ENCODE measurements around the gene GEMIN4. TPM values are rescaled to one million over a fixed set of nuclear protein-coding genes. Genes with fewer than 3 reads are reported as not detected.
"Not testable (repeated sequence)": the region's sequence is repeated elsewhere in the genome, so short reads cannot be mapped to it uniquely, and the experiment has no call there.

GEMIN4 gene
- total RNA-seq, 4 donors from 2014 or later = 9.9 to 29.0 (median 15.9) TPM

DNA sequence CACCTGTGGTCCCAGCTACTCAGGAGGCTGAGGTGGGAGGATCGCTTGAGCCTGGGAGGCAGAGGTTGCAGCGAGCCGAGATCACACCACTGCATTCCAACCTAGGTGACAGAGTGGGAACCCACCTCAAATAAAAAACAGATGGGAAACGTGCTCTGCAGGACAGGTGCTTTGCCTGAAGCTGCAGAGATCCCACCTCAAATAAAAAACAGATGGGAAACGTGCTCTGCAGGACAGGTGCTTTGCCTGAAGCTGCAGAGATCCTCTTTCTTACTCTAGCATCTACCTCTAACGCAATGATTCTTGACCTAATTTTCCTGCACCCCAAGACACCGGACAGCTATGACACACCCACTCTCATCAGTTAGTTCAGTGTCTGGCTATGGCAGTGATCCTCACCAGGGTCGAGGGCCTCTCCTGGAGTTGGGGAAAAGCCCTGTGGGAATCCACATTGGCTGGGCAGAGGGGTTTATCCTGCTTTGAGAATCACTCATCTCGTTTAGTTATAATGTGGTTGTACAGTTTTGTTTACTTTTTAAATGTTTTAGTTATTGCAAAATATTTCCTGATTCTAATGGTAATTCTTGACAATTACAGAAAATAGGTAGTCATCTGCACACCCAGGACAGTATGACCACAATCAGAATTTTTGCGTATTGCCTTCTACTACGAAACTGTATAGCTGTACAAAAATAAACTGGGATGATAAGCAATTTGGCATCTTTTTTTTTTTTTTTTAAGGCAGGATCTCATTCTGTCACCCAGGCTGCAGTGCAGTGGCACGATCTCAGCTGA is 48.8 kb downstream of the GEMIN4 start:
- TF ChIP-seq EP300 (IDR thresholded peaks at IDR 0.05) = no peak
- TF ChIP-seq POLR2A (IDR thresholded peaks at IDR 0.05) = no peak
- TF ChIP-seq, protein P1, sequence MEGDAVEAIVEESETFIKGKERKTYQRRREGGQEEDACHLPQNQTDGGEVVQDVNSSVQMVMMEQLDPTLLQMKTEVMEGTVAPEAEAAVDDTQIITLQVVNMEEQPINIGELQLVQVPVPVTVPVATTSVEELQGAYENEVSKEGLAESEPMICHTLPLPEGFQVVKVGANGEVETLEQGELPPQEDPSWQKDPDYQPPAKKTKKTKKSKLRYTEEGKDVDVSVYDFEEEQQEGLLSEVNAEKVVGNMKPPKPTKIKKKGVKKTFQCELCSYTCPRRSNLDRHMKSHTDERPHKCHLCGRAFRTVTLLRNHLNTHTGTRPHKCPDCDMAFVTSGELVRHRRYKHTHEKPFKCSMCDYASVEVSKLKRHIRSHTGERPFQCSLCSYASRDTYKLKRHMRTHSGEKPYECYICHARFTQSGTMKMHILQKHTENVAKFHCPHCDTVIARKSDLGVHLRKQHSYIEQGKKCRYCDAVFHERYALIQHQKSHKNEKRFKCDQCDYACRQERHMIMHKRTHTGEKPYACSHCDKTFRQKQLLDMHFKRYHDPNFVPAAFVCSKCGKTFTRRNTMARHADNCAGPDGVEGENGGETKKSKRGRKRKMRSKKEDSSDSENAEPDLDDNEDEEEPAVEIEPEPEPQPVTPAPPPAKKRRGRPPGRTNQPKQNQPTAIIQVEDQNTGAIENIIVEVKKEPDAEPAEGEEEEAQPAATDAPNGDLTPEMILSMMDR (IDR thresholded peaks at IDR 0.05) = no peak
- no peaks in the 10 kb centered on the region for H3K27me3 ChIP-seq

DNA sequence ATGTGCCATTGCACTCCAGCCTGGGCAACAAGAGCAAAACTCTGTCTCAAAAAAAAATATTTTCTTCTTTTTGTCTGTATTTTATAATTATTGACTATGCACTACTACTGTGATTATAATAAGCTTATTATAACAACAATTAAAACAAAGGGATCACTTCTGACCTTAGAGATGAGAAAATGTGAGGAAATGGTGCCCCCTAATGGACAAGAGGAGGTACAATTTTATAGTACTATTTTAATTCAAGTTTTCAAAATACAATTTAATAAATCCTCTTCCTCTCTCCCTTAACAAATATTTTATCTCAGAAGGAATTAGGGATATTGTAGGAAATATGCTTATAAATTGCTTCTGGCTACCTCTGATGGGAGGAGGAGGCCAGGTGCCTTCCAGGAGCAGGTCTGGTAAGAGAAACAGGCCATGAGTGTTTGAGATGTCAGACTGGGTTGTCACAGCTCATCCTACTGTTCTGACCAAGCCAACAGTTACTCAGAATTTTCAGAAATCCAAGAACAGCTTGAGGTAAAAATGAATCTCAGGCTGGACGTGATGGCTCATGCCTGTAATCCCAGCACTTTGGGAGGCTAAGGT is 51.5 kb downstream of the GEMIN4 start:
- Histone ChIP-seq H3K36me3 (peaks cover 0 to 45% (median 0%) of the 10 kb centered on the region in 3 donors), H3K27ac (no peak overlapping the region), H3K4me3 (no peak overlapping the region), H3K4me1 (peaks cover 0 to 12% (median 0%) of the 10 kb centered on the region in 4 donors), H3K9me3 (no peaks in the 10 kb centered on the region), H3K27me3 (no peaks in the 10 kb centered on the region)
- TF ChIP-seq EP300 (IDR thresholded peaks at IDR 0.05) (no peak), POLR2A (IDR thresholded peaks at IDR 0.05) (no peak)
- TF ChIP-seq, protein P1 (IDR thresholded peaks at IDR 0.05) = peak; percentile 47 to 73 (median 59)
- DNase-seq (ENCODE audit: low spot score in 2 of 2) = no peak
- WGBS, 2 donors = 43 to 71% methylated on average over 1 of the region's 1 CpG

More for the DNA sequence above, 48.8 kb downstream of the GEMIN4 start:
- Histone ChIP-seq H3K36me3 (peaks cover 0 to 33% (median 0%) of the 10 kb centered on the region in 3 donors), H3K4me3 (no peak overlapping the region), H3K27ac (no peak overlapping the region), H3K9me3 (no peaks in the 10 kb centered on the region), H3K4me1 (peaks cover 0 to 12% (median 0%) of the 10 kb centered on the region in 4 donors)
- 78 to 79% methylated on average over 12 of the region's 12 CpGs for WGBS, 2 donors
- DNase-seq (ENCODE audit: low spot score in 2 of 2) = no peak

DNA sequence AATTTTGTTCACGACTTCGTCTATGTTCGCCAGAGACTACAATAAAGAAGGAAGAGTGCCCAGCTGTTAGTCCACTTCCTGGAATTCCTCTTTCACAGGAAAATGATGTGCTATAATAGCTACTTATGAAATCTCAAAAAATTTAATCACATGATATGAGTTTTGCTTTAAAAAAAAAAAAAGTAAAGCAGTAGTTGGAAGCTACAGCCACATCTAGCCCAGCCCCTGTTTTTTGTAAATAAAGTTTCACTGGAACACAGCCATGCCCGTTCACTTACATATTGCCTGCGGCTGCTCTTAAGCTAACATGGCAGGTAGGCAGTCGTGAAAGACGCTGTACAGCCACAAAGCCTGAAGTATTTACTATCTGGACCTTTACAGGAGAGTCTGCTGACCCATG is 52.7 kb downstream of the GEMIN4 start:
- H3K27me3 ChIP-seq = no peaks in the 10 kb centered on the region
- no peaks in the 10 kb centered on the region for H3K9me3 ChIP-seq
- WGBS, 2 donors = 83 to 87% methylated on average over 7 of the region's 7 CpGs
- no peak overlapping the region for H3K27ac ChIP-seq
- peaks cover 0 to 54% (median 9%) of the 10 kb centered on the region in 3 donors for H3K36me3 ChIP-seq
- H3K4me1 ChIP-seq = peaks cover 0 to 12% (median 0%) of the 10 kb centered on the region in 4 donors
- peak in 1 of 2 donors; percentile 15 for DNase-seq (ENCODE audit: low spot score in 2 of 2)
- TF ChIP-seq, protein P1 (IDR thresholded peaks at IDR 0.05) = no peak
- TF ChIP-seq POLR2A (IDR thresholded peaks at IDR 0.05) = no peak
- peak in 1 of 2 donors; percentile 28 for TF ChIP-seq EP300 (IDR thresholded peaks at IDR 0.05)
- H3K4me3 ChIP-seq = no peak overlapping the region

DNA sequence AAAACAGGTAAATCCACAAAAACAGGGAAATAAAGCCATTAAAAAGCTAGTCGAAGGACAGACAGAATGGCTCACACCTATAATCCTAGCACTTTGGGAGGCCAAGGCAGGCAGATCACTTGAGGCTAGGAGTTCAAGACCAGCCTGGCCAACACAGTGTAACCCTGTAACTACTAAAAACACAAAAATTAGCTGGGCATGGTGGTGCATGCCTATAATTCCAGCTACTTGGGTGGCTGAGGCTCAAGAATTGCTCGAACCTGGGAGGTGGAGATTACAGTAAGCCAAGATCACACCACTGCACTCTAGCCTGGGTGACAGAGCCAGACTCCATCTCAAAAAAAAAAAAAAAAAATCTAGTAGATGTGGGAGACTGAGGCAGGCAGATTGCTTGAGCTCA is 54.0 kb downstream of the GEMIN4 start:
- DNase-seq (ENCODE audit: low spot score in 2 of 2); H3K9me3 ChIP-seq; H3K4me3 ChIP-seq; H3K27ac ChIP-seq; H3K27me3 ChIP-seq: not testable (repeated sequence)
- H3K4me1 ChIP-seq = peaks cover 0 to 12% (median 0%) of the 10 kb centered on the region in 4 donors
- H3K36me3 ChIP-seq = peaks cover 0 to 66% (median 13%) of the 10 kb centered on the region in 3 donors
- 93 to 94% methylated on average over 2 of the region's 2 CpGs for WGBS, 2 donors

DNA sequence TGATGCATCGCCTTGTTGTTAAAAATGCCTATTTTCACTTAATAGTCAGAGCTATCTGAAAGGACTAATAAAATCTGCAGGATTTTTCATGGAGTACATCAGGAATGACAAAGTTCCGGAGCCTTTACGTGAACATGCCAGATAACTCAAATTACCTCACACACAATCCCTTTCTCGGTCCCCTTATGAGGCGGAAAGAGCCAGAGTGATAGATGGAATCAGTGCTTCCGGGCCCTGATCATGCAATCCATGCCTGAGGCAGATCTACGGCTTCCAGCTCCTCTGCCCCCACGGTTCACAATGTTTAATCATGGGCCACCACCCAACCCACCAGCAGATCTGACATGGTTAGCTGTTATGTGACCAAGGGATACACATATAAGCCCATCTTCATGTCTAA is 54.4 kb downstream of the GEMIN4 start:
- DNase-seq (ENCODE audit: low spot score in 2 of 2) = no peak
- Histone ChIP-seq H3K4me3 (no peak overlapping the region), H3K27me3 (no peaks in the 10 kb centered on the region), H3K36me3 (peaks cover 0 to 69% (median 13%) of the 10 kb centered on the region in 3 donors), H3K9me3 (no peaks in the 10 kb centered on the region), H3K4me1 (peaks cover 0 to 12% (median 0%) of the 10 kb centered on the region in 4 donors), H3K27ac (no peak overlapping the region)
- 95% methylated on average over 8 of the region's 8 CpGs for WGBS, 2 donors
- no peak for TF ChIP-seq EP300 (IDR thresholded peaks at IDR 0.05)
- no peak for TF ChIP-seq POLR2A (IDR thresholded peaks at IDR 0.05)
- TF ChIP-seq, protein P1 (IDR thresholded peaks at IDR 0.05) = no peak
